Right kidney (tissue), 1 donor: Measurements from ENCODE around the gene SMIM9.

Experiments used
- DNase-seq: peaks from one replicate; pipeline ENCODE4 v3.0.0-alpha.2; 2016

Gene SMIM9

GRCh38 chrX:154815274-154815818, 19.1 kb downstream of the SMIM9 start:
- no peak for DNase-seq

DNA sequence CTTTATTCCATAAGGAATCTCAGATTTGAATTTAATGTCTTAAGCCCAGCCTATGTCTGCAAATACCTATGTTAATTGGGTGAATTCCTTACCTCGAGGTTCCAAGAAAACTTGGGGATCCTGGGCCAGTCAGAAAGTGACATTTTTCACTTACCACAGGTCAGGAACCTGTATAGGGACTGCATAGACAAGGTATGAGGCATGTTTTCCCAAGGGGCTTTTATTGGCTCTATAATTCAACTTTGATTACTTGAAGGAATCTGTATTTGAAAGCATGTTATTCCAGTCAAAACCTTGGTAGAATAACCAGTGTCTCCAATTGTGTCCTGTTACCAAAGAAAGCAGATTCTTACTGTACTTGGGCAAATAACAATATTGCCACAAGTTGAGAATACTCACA, 20.7 kb downstream of the SMIM9 start:
- DNase-seq: no peak

- no peak for DNase-seq
Observed at GRCh38 chrX:154812341-154813101, 21.9 kb downstream of the SMIM9 start.

DNA sequence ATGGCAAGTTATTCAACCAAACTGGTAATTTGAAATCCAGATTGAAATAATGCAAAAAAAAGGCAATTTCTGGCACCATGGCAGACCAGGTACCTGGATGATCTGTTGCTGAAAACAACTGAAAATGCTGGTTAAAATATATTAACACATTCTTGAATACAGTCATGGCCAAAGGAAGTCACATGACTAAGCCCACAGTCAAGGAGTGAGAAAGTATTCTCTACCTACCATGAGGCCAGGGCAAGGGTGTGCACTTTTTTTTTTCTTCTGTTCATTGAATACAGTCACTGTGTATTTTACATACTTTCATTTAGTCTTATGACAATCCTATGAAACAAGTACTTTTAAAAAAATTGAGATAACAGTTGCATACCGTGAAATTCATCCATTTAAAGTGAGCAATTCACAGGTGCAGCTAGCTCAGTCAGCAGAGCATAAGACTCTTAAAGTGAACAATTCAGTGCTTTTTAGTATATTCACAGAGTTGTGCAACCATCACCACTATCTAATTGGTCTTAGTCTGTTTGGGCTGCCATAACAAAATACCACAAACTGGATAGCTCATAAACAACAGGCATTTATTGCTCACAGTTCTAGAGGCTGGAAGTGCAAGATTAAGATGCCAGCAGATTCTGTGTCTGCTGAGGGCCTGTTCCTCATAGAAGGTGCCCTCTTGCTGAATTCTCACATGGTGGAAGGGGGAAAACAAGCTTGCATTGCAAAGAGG, 24.4 kb downstream of the SMIM9 start:
- DNase-seq: no peak

DNA sequence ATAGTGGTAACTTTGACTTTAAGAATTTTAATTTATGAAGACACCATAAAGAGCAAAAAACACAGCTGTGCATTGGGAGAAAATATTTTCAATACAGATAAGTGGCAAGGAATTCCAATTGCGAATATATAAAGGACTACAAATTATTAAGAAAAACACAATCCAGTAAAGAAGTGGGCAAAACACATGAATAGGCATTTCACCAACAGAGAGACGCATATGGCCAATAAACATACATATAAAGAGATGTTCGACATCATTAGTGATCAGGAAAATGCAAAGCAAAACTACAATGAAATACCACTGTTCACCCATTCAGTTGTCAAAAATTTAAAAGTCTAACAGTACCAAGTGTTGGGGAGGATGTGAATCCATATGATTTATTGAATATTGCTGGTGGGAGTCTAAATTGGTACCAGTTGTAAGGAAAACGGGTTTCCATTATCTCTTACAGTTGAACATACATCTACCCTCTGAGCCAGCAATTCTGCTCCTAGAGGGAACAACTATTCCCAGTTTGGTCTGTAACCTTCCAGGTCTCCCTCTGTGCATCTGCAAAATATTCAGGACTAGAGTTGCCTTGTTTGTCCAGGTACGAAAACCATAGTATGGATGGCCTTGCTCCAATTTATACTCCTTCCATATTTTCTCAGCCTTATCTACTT, 27.5 kb downstream of the SMIM9 start:
- DNase-seq: no peak

DNA sequence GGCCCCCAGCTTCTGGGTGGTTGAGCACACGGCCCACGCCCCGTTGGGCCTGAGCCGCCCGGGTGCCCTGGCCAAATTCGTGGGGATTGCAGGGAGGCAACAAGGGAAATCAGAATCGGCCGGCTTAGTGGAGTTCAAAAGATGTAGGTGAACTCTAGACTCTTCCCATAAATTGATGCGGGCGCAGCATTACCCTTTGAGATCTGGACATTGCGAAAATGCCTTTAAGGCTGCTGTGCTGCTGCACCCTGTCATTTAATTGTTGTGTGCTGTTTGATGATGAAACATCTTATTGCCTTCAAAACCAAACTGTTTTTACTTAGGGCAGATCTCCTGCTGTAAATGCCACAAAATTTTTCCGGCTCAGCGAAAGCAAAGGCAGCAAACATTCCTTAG, 28.8 kb downstream of the SMIM9 start:
- DNase-seq: no peak

DNA sequence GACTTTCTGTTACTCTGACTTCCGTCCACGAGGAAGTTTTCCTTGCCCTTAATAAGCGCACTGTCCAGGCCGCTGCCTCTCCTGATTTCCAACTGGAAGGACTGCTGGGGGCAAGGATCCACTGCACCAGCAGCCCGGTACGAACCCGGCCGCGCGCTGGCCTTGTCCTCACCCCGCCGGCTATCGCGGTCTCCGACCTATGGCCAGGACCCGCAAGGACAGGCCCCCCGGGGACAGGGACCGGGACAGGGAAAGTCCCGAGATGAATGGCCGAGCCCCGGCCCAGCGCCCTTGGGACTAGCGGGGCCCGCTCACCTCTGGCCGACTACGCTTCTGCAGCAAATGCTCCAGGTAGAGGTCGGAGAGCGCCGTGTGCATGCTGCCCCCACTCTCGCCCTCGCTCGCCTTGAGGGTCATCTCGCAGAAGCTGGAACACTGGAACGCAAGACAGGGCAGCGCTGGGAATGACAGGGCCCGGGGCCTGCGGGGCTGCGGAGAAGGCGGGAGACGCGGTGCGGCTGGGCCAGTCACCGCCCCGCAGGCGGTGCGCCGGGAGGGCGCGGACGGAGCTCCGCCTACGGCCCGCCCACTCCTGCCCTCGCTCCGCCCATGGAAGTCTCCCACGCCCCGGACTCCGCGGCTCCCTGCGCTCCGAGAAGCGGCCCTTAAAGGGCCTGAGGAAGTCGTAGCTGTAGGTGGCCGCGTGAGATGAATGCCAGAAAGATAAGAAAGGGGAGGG, 29.3 kb downstream of the SMIM9 start, which contains the start of gene MPP1:
MPP1 (minus strand) TSS at position 529 of the 739 bp plus-strand sequence; CDS start at position 417, 112 bp downstream.
- DNase-seq: peak; percentile 76

GRCh38 chrX:154804261-154804956, 30.1 kb downstream of the SMIM9 start:
- peak; percentile 7 for DNase-seq

DNA sequence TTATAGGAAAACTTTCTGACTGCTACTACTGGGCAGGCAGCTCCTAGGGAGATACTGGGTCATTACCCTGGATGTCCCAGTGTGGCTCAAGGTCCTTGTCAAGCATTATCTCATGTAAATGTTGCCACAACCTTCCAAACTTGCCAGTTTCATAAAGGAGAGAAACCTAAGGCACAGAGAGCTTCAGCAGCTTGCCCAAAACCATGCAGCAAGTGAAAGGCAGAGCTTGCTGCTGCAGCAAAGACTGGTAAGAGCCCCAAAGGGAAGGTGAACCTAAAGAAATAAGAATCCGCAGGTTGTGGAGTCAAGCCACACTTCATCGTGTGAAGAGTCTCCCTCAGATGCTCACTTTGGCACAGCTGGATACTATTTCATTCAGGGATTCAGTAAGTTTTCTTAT, 31.5 kb downstream of the SMIM9 start:
- DNase-seq: no peak

DNA sequence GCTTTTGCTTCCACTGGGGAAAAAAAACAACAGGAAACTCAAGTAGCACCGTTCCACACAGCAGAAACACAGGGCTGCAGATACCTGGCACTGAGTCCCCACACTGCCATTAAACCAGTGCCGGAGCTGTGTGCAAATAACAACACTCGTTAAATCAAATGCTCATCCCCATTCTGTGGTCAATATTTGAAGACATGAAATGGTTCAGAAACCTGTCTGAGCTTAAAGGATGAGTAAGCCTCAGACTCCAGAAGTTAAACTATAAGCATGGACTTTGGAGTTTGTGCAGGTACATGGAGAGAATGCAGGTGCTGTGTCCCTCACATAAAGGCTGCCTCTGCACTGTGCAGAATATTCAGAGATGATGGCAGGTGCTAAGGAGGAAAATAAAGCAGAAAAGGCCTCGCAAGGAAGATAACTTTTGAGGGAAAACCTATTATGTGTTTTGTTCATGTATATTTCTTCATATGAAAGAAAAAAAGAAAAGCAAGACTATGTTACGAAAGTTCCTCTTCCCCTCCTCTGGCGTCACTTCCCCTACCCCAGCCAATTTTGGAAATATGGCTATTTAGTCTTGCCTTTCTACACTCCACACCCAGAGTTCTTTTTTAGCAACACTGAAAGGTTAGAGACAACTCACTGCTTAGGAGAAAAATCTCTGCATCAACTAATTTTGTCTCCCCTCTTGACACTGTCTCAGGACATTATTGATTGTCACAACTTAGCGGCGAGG, 33.8 kb downstream of the SMIM9 start:
- no peak for DNase-seq

DNA sequence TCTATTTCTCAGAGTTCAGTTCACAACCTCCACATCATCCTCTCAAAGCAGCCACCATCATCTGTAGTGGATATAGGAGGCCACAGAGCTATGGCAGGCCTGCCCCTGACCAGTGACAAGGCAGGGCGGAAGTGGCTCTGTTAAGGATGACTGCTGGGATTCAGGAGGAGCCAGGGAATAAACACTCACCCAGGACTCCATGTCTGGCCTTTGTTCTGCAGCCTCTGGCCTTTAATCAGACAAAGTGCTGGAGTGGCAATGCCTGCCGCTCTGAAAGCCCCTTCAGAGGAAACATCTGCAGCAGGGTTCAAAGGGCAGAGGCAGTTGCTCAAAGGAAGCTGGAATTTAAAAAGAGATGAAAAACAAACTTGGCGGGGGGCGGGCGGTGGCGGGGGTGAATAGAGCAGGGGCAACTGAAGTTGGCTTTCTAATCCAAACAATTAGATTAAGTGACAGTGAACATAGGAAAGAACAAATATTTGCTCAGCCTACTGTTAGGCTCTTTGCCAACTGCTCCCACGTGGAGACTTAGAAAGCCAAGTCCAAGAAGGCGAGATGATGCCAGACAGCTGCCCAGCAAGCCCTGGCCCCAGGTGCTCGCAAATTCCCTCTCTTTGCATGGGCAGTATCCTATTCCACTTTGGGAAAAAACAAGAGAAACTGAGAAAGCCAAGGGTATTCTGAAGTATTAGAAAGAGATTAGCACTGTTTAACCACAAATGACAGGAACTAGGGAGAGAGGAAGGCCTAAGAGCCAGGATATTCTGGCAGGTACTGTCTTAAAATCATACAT, 34.7 kb downstream of the SMIM9 start:
- no peak for DNase-seq

DNA sequence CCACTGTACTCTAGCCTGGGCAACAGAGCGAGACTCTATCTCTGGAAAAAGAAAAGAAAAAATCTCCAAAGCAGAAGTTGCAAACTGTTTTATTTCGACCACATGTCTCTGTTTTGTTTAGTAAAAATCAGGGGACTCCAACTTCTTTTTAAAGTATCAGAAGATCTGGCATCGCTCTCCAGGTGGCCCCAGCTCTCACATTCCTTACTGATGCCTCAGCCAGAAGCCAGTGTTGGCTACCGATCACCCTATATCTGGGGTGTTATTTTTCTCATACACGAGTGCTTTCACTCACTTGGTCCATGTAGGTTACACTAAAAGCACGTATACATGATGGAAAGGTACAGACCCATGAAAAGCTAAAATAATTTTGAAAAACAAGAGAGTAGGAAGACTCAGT, 37.5 kb downstream of the SMIM9 start:
- DNase-seq: no peak

DNA sequence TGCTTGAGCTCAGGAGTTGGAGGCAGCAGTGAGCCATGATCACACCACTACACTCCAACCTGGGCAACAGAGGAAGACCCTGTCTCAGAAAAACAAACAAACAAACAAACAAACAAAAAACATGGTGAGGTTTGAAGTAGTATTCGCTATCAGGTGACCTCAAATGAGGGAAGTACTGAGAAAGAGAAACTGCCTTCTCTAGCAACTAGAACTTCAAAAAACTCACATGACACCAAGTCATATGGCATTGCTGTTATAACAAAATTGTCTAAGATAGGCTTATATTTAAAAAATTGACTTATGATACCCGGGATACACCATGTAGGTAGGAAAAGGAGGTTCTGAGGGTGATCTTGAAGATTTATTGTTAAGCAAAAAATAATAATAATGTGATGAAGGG, 39.4 kb downstream of the SMIM9 start:
- no peak for DNase-seq

DNA sequence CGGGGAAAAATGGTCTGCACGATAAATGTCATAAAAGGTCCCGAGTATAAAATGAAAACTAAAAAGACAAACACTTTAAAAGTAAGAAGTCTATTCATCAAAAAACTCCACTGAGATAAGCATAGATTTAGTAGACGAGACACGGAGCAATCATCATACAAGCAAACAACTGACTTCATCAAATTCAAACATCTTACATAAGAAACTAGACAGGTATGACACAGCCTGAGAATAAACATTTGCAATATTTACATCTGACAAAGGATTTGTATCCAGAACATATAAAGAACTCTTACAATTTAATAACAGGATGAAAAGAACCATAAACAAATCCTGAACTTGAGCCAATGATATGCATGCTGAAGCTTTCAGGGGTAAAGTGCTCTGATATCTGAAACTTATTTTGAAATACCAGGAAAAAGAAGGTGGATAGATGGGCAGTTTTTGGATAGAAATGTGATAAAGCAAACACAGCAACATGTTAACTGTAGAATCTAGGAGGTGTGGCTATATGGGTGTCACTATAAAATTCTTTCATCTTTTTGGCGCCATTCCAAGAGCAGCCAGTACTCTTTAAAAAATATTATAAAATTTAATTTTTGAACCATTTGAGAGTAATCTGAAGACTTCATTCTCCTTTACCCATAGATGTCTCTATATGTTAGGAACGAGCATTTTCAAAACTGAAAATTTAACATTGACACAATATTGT, 41.2 kb downstream of the SMIM9 start:
- no peak for DNase-seq

GRCh38 chrX:154791939-154792338, 42.5 kb downstream of the SMIM9 start:
- no peak for DNase-seq

GRCh38 chrX:154791467-154791866, 43.0 kb downstream of the SMIM9 start:
- DNase-seq: no peak

DNA sequence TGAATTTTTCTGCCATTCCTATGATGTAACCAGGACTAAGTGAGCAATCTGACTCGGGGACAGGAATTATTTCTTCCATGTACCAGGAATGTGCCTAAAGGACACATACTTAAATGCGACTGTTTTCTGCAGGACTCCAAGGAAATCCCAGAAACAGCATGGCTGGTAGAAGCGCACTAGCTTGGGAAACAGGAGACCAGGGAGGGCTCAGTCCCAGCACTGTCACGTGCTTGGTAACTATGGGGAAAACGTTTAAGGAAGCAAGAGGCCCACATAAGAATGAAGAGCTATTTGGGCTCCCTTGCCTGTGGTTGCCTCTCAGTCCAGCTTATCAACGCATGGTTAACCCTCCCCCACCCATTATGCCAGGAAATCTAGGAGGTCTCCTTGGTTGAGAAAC, 48.7 kb downstream of the SMIM9 start:
- DNase-seq: no peak

GRCh38 chrX:154784149-154784995, 50.1 kb downstream of the SMIM9 start:
- no peak for DNase-seq
